Measurements from ENCODE around the gene SERINC4.
"Not testable (repeated sequence)": the region's sequence is repeated elsewhere in the genome, so short reads cannot be mapped to it uniquely, and the experiment has no call there.

SERINC4 gene

DNA sequence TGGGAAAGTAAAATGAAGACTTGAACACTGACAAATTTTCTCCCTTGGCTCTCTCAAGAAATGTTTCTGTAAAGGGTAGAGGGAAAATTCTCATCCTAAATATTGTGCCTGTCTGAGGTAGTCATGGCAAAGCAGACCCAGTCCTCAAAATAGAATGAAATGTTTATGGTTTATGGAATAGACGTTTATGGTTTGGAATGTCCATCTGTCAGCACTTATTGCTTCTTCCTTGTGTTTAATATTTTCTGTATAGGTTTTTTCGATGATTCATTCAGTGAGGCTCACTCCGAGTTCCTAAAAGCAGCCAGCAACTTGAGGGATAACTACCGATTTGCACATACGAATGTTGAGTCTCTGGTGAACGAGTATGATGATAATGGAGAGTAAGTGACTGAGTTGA is 37.2 kb downstream of the SERINC4 start:
- Histone ChIP-seq H3K27me3 (ENCODE audit: control insufficient read depth in 1 of 2, insufficient read depth in 2 of 2, low read length in 2 of 2) (no peaks in the 10 kb centered on the region), H3K36me3 (ENCODE audit: control insufficient read depth in 1 of 2, insufficient read depth in 2 of 2, low read length in 2 of 2) (peaks cover 37 to 89% of the 10 kb centered on the region in 2 donors), H3K9me3 (ENCODE audit: control insufficient read depth in 1 of 2, low read length in 2 of 2) (no peaks in the 10 kb centered on the region), H3K4me1 (ENCODE audit: control insufficient read depth in 1 of 2, insufficient read depth in 2 of 2, low read length in 2 of 2) (no peaks in the 10 kb centered on the region), H3K9ac (ENCODE audit: low read depth in 1 of 2, low read length in 2 of 2) (no peak overlapping the region), H3K4me3 (ENCODE audit: low read depth in 1 of 2, low read length in 2 of 2) (no peak overlapping the region), H3K27ac (ENCODE audit: low read depth, low read length) (no peak overlapping the region)

DNA sequence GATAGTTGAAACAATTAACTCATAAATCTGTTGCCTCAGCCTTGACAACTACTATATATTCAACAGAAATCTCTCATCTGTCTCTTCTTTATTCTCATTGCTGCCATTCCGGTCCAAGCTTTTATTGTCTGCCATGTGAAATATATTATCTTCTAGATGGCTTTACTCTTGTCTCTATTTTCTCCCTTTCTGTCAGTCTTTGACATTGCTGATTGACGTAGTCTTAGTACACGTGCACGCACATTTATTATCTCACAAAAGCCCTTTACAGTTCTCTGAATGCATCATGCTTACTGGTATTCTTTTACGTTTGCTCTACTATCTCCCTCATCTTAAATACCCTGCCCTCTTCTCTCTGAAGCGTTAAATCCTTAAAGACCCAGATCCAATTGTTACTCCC is 48.1 kb downstream of the SERINC4 start:
- peaks cover 0 to 31% of the 10 kb centered on the region in 2 donors for H3K4me1 ChIP-seq (ENCODE audit: control insufficient read depth in 1 of 2, insufficient read depth in 2 of 2, low read length in 2 of 2)

DNA sequence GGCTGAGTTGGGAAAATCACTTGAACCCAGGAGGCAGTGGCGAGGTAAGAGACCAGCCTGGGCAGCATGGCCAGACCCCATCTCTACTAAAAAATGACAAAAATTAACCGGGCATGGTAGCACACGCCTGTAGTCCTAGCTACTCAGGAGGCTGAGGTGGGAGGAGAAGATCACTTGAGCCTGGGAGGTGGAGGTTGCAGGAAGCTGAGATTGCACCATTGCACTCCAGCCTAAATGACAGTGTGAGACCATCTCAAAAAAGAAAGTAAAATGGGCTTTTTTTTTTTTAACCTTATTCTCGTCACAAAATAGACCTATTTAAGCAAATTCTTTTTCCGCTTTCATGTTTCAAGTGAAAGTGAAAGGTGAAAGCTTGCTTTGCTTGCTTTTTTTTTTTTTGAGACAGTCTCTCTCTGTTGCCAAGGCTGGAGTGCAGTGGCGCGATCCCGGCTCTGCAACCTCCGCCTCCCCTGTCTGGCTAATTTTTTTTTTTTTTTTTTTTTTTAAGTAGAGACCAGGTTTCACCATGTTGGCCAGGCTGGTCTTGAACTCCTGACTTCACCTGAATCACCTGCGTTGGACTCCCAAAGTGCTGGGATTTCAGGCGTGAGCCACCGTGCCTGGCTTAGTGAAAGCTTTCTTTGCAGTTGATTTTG is 50.2 kb downstream of the SERINC4 start:
- Histone ChIP-seq H3K4me3 (ENCODE audit: low read depth in 1 of 2, low read length in 2 of 2) (peak overlapping the region; percentile 56 to 59), H3K36me3 (ENCODE audit: control insufficient read depth in 1 of 2, insufficient read depth in 2 of 2, low read length in 2 of 2) (peaks cover 0 to 24% of the 10 kb centered on the region in 2 donors), H3K4me1 (ENCODE audit: control insufficient read depth in 1 of 2, insufficient read depth in 2 of 2, low read length in 2 of 2) (peaks cover 0 to 31% of the 10 kb centered on the region in 2 donors), H3K9me3 (ENCODE audit: control insufficient read depth in 1 of 2, low read length in 2 of 2) (no peaks in the 10 kb centered on the region), H3K27me3 (ENCODE audit: control insufficient read depth in 1 of 2, insufficient read depth in 2 of 2, low read length in 2 of 2) (no peaks in the 10 kb centered on the region), H3K9ac (ENCODE audit: low read depth in 1 of 2, low read length in 2 of 2) (peak overlapping the region in 1 of 2 donors; percentile 17), H3K27ac (ENCODE audit: low read depth, low read length) (no peak overlapping the region)

More for the DNA sequence above, 48.1 kb downstream of the SERINC4 start:
- Histone ChIP-seq H3K36me3 (ENCODE audit: control insufficient read depth in 1 of 2, insufficient read depth in 2 of 2, low read length in 2 of 2) (peaks cover 10 to 45% of the 10 kb centered on the region in 2 donors), H3K27ac (ENCODE audit: low read depth, low read length) (no peak overlapping the region), H3K9ac (ENCODE audit: low read depth in 1 of 2, low read length in 2 of 2) (no peak overlapping the region), H3K4me3 (ENCODE audit: low read depth in 1 of 2, low read length in 2 of 2) (no peak overlapping the region), H3K9me3 (ENCODE audit: control insufficient read depth in 1 of 2, low read length in 2 of 2) (no peaks in the 10 kb centered on the region), H3K27me3 (ENCODE audit: control insufficient read depth in 1 of 2, insufficient read depth in 2 of 2, low read length in 2 of 2) (no peaks in the 10 kb centered on the region)

DNA sequence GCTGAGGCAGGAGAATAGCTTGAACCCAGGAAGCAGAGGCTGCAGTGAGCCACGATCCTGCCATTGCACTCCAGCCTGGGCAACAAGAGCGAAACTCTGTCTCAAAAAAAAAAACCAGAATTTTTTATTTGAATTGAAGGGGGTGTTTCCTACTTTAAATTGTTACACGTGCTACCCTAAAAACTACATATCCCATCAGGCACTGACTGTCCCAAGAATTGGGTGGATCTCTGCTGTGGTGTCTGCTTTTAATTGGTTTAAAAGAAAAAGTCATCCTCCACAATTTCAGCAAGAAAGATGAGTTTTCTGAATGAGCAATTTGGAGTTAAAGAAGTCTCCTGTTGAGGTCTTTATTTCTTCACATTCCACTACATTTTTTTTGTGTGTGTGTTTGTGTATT is 51.6 kb downstream of the SERINC4 start:
- peaks cover 0 to 13% of the 10 kb centered on the region in 2 donors for H3K36me3 ChIP-seq (ENCODE audit: control insufficient read depth in 1 of 2, insufficient read depth in 2 of 2, low read length in 2 of 2)
- no peaks in the 10 kb centered on the region for H3K9me3 ChIP-seq (ENCODE audit: control insufficient read depth in 1 of 2, low read length in 2 of 2)
- H3K27me3 ChIP-seq (ENCODE audit: control insufficient read depth in 1 of 2, insufficient read depth in 2 of 2, low read length in 2 of 2): no peaks in the 10 kb centered on the region
- H3K27ac ChIP-seq (ENCODE audit: low read depth, low read length): no peak overlapping the region
- H3K4me3 ChIP-seq (ENCODE audit: low read depth in 1 of 2, low read length in 2 of 2): no peak overlapping the region
- H3K9ac ChIP-seq (ENCODE audit: low read depth in 1 of 2, low read length in 2 of 2): peak overlapping the region in 1 of 2 donors; percentile 25
- H3K4me1 ChIP-seq (ENCODE audit: control insufficient read depth in 1 of 2, insufficient read depth in 2 of 2, low read length in 2 of 2): peaks cover 0 to 31% of the 10 kb centered on the region in 2 donors

DNA sequence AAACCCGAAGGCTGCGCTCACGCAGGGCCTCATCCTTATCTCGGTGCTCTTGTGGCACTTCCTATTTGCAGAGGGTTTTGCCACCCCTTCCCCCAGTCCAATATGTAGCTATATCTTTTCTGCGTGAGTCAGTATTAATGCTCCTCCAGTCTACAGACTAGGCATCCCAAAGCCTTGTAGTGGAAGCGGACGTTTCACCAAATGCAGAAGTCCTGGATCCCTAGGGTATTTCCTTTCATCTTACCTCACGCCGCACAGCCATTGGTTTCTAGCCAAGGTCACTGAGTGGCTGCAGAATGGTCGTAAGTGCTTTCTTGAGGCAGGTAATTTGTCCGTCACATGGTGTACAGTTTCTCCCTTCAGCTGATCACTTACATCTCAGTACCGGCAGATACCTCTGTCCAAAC is 53.1 kb downstream of the SERINC4 start:
- peaks cover 0 to 25% of the 10 kb centered on the region in 2 donors for H3K4me1 ChIP-seq (ENCODE audit: control insufficient read depth in 1 of 2, insufficient read depth in 2 of 2, low read length in 2 of 2)
- not testable (repeated sequence) for H3K9me3 ChIP-seq (ENCODE audit: control insufficient read depth in 1 of 2, low read length in 2 of 2); H3K36me3 ChIP-seq (ENCODE audit: control insufficient read depth in 1 of 2, insufficient read depth in 2 of 2, low read length in 2 of 2); H3K27me3 ChIP-seq (ENCODE audit: control insufficient read depth in 1 of 2, insufficient read depth in 2 of 2, low read length in 2 of 2)
- peak overlapping the region; percentile 77 to 79 for H3K9ac ChIP-seq (ENCODE audit: low read depth in 1 of 2, low read length in 2 of 2)
- peak overlapping the region; percentile 80 to 85 for H3K4me3 ChIP-seq (ENCODE audit: low read depth in 1 of 2, low read length in 2 of 2)
- H3K27ac ChIP-seq (ENCODE audit: low read depth, low read length): peak overlapping the region; percentile 93

DNA sequence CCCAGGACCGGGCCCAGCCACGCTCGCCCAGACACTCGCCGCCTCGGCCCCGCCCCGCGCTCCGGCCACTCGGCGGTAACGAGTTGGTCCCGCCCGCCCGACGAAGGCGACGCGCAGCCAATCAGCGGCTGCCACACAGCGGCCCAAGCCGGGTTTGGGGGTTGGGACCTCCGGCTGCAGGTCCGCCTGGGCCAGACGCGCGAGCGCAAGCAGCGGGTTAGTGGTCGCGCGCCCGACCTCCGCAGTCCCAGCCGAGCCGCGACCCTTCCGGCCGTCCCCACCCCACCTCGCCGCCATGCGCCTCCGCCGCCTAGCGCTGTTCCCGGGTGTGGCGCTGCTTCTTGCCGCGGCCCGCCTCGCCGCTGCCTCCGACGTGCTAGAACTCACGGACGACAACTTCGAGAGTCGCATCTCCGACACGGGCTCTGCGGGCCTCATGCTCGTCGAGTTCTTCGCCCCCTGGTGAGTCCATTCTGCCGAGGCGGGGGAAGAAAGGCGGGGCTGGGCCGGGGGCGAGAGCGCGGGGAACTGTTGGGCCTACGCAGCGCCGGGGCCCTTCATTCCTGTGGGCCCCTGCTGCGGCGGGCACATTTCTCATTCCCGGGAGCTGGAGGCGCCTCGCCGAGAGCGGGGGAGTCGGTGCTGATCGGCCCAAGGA is 53.6 kb downstream of the SERINC4 start, which contains the start of gene PDIA3:
TSS of gene PDIA3 (plus strand) at position 194 of the 658 bp plus-strand sequence. CDS start at position 296, 102 bp downstream.
- Histone ChIP-seq H3K9ac (ENCODE audit: low read depth in 1 of 2, low read length in 2 of 2) (peak within 1 kb of the TSS; percentile 77 to 79), H3K4me1 (ENCODE audit: control insufficient read depth in 1 of 2, insufficient read depth in 2 of 2, low read length in 2 of 2) (peaks cover 0 to 21% of the 10 kb centered on the region in 2 donors), H3K4me3 (ENCODE audit: low read depth in 1 of 2, low read length in 2 of 2) (peak within 1 kb of the TSS; percentile 80 to 85), H3K27ac (ENCODE audit: low read depth, low read length) (peak within 1 kb of the TSS; percentile 93)
- H3K27me3 ChIP-seq (ENCODE audit: control insufficient read depth in 1 of 2, insufficient read depth in 2 of 2, low read length in 2 of 2); H3K36me3 ChIP-seq (ENCODE audit: control insufficient read depth in 1 of 2, insufficient read depth in 2 of 2, low read length in 2 of 2); H3K9me3 ChIP-seq (ENCODE audit: control insufficient read depth in 1 of 2, low read length in 2 of 2): not testable (repeated sequence)
